Activated CD4-positive, alpha-beta memory T cell treated with anti-CD3 and anti-CD28 coated beads for 36 hours (primary cell): ENCODE results near the gene CYB561. TPM values are rescaled to one million over a fixed set of nuclear protein-coding genes. Genes with fewer than 3 reads are reported as not detected.
A peak's percentile ranks its signal among the peaks of the same experiment; 100 is the strongest.
"Not testable (repeated sequence)": the region's sequence is repeated elsewhere in the genome, so short reads cannot be mapped to it uniquely, and the experiment has no call there.

Source experiments
- CTCF ChIA-PET: fragments of 350-600 bp; sonication (Branson Sonifier 250); formaldehyde crosslinking; loops from one replicate; lab custom pipeline; 2021; ENCODE audit warnings: antibody characterized with exemption, inconsistent platforms; lab: Charles Lee
- POLR2A ChIA-PET: fragments of 350-600 bp; sonication (Branson Sonifier 250); formaldehyde crosslinking; loops from one replicate; lab custom pipeline; 2021; ENCODE audit warnings: antibody characterized with exemption; lab: Charles Lee
- DNase-seq: peaks from one replicate; pipeline ENCODE4 v3.0.0-alpha.2; 2020
- H3K27ac Mint-ChIP-seq: one replicate; pipeline ENCODE4 v1.8.0; 2021; ENCODE audit warnings: mixed read lengths
- H3K27me3 Mint-ChIP-seq: one replicate; pipeline ENCODE4 v1.8.0; 2021; ENCODE audit warnings: mixed read lengths
- H3K36me3 Mint-ChIP-seq: one replicate; pipeline ENCODE4 v1.8.0; 2021; ENCODE audit warnings: mixed read lengths
- H3K4me1 Mint-ChIP-seq: one replicate; pipeline ENCODE4 v1.8.0; 2021; ENCODE audit warnings: low read depth, mixed read lengths
- H3K4me3 Mint-ChIP-seq: one replicate; pipeline ENCODE4 v1.8.0; 2021; ENCODE audit warnings: mild to moderate bottlenecking, mixed read lengths
- H3K9me3 Mint-ChIP-seq: one replicate; pipeline ENCODE4 v1.8.0; 2021; ENCODE audit warnings: mixed read lengths
- intact Hi-C: fragments of 100-400 bp; cut with micrococcal nuclease; formaldehyde crosslinking; loops from one replicate; pipeline ENCODE4 v1.15.1; 2023
- total RNA-seq, 2 experiments: library from RNA; stranded (reverse); gene quantifications; one replicate each; pipeline ENCODE4 v1.2.3, GENCODE V29; 2021

The CYB561 gene
- total RNA-seq, 2 experiments from 2014 or later = 9.4 to 9.7 TPM

DNA sequence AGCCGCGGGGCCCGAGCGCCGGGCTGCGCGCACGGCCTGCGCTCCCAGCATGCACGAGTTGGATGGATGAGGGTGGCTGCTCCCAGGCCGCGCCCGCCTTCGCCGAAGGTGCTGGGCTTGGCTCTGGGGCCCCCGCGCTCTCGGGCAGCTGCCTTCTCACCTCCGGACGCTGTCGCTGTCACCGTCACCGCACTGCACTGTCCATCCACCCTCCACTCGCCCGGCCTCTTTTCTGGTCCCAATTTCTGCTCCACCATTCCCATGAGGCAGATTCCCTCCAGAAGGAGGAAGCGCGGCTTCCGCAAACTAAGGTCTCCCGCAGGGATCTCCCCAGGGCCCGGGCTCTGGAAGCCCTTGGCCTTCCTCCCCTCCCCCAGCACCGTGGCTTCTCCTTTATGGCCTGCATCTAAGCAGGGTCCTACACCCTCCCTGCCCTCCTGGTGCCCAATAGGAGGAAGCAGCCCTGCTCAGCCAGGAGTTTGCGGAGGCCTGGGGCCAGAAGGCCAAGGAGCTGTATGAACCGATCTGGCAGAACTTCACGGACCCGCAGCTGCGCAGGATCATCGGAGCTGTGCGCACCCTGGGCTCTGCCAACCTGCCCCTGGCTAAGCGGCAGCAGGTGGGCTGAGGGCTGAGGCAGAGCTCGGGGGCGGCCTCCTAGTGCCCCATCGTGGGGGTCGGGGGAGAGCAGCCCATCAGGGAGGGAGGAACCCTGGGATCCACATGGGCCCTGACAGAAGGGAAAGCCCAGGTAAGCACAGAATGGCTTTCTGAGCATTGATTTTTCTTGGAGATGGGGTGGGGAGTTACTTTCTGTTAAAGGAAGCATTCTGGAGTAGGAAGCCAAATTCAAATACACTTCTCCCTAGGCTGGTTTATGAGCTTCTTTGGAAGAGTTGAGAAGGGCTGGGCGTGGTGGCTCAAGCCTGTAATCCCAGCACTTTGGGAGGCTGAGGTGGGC is 31.7 kb upstream of the CYB561 start:
- Mint-ChIP-seq H3K27me3 (peaks cover 5% of the 10 kb centered on the region), H3K4me3 (peak overlapping the region; percentile 74), H3K9me3 (no peaks in the 10 kb centered on the region), H3K4me1 (peaks cover 15% of the 10 kb centered on the region), H3K27ac (no peak overlapping the region), H3K36me3 (no peaks in the 10 kb centered on the region)
- CTCF ChIA-PET = interaction anchor here (0.6 to 8.1 kb wide), 27 partner anchors 9 to 394 kb away, joined by 3 to 233 read pairs (median 9); partner anchors contain the start of genes CYB561 and MAP3K3
- intact Hi-C loops = loop anchor here (2.0 kb wide), 1 partner anchor 31 kb away; the partner anchor contains the start of gene CYB561
- DNase-seq = no peak
- POLR2A ChIA-PET = interaction anchor here (0.6 to 2.0 kb wide), 3 partner anchors 31 to 123 kb away, joined by 4 to 6 read pairs (median 6); partner anchors contain the start of gene TACO1

DNA sequence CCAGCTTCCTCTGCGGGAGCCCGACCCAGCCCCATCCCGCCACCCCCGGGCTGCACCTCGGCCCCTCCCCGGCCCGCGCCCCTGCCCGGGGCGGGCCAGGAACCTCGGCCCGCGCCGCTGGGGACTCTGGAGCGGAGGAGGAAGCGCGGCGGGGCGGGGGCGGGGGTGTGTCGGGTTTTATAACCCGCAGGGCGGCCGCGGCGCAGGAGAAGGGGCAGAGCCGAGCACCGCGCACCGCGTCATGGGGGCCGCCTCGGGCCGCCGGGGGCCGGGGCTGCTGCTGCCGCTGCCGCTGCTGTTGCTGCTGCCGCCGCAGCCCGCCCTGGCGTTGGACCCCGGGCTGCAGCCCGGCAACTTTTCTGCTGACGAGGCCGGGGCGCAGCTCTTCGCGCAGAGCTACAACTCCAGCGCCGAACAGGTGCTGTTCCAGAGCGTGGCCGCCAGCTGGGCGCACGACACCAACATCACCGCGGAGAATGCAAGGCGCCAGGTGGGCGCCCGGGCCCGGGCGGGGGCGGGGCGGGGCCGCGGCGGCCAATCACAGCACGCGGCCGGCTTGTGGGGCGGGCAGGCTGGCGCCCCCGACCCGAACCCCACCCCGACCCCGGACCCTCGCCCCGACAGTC is 30.9 kb upstream of the CYB561 start, which contains the start of gene ACE:
Gene ACE (plus strand): TSS at position 208 of the 626 bp plus-strand sequence. CDS start 34 bp downstream, at position 242.
- CTCF ChIA-PET = interaction anchor here (1.0 to 8.1 kb wide), 12 partner anchors 8 to 145 kb away, joined by 3 to 233 read pairs (median 12); partner anchors contain the start of genes CYB561 and MAP3K3
- H3K9me3 Mint-ChIP-seq = no peaks in the 10 kb centered on the region
- no peaks in the 10 kb centered on the region for H3K36me3 Mint-ChIP-seq
- peaks cover 15% of the 10 kb centered on the region for H3K4me1 Mint-ChIP-seq
- peaks cover 5% of the 10 kb centered on the region for H3K27me3 Mint-ChIP-seq
- intact Hi-C loops = no loop called here
- POLR2A ChIA-PET = interaction anchor here (0.9 kb wide), 1 partner anchor 51 kb away, joined by 3 read pairs; no protein-coding TSS in a partner anchor
- no peak within 1 kb of the TSS for H3K27ac Mint-ChIP-seq
- DNase-seq = peak; percentile 56
- H3K4me3 Mint-ChIP-seq = peak within 1 kb of the TSS; percentile 74

DNA sequence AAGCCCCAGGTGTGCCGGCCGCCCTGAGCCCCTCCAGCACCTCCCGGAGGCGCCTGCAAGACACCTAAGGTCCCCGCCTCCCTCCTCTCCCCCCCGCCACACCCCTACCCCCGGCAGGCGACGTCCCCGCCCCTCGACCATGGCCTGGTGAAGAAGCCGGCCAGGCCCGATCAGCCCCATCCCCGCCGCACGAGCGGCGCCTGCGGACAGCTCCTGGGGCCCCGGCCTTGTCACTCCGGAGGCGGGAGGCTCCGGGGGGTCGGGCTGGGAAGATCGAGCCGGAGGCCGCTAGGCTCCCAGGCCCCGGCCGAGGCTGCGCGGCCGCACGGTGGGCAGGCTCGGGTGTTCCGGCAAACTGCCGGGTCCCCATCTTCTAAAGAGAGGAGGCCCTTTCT is 30.4 kb upstream of the CYB561 start:
- peak overlapping the region; percentile 23 for H3K4me3 Mint-ChIP-seq
- intact Hi-C loops = no loop called here
- CTCF ChIA-PET = interaction anchor here (1.0 to 8.1 kb wide), 8 partner anchors 18 to 146 kb away, joined by 3 to 233 read pairs (median 12); partner anchors contain the start of genes CYB561 and MAP3K3
- POLR2A ChIA-PET = interaction anchor here (0.9 kb wide), 1 partner anchor 51 kb away, joined by 3 read pairs; no protein-coding TSS in a partner anchor
- no peak overlapping the region for H3K27ac Mint-ChIP-seq
- DNase-seq = peak; percentile 20
- H3K4me1 Mint-ChIP-seq = peaks cover 15% of the 10 kb centered on the region
- no peaks in the 10 kb centered on the region for H3K36me3 Mint-ChIP-seq
- H3K27me3 Mint-ChIP-seq = peaks cover 5% of the 10 kb centered on the region
- H3K9me3 Mint-ChIP-seq = no peaks in the 10 kb centered on the region

DNA sequence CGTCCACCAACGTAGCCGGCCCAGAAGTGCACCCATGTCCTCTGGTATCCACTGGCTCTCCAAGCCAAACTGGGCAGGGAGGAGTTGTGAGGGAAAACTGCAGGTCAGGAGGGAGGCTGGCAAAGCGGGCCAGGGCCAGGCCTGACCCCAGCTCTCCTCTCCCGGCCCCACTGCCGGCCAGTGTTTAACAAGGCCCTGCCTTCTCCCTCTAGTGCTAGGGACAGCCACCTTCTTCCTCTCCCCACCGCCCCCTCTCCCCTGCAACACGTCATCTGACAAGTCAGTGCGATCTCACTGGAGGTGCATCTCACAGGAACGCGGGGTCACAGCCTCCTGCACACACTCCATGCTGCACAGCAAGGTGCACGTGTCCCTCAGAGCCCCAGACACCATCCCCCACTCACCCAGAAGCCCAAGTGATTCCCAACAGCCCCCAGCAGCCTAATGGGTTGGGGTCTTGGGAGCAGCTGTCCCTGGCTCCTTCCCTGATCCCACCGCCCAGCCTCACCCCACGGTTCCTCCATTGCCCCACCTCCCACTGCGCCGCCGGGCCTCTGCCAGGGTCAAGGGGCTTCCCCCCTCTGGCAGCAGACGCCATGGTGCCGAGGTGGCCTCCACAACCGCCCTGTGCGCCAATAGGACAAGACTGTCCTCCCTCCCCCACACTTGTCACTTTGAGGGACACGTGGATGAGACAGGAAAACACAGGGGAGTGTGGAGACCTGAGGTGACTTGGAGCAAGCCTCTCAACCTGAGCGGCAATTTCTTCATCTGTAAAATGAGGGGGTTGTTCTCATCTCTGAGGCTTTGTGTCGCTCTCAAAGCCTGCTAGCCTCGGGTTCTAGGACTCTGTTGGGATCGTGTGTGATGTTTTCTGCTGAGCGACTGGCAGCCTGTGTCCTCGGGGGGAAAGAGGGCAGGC is 29.6 kb upstream of the CYB561 start:
- H3K9me3 Mint-ChIP-seq = no peaks in the 10 kb centered on the region
- H3K27me3 Mint-ChIP-seq = peaks cover 5% of the 10 kb centered on the region
- POLR2A ChIA-PET = interaction anchor here (0.9 kb wide), 1 partner anchor 50 kb away, joined by 3 read pairs; no protein-coding TSS in a partner anchor
- CTCF ChIA-PET = interaction anchor here (1.0 to 8.1 kb wide), 4 partner anchors 17 to 57 kb away, joined by 3 to 233 read pairs (median 7); partner anchors contain the start of gene CYB561
- H3K27ac Mint-ChIP-seq = no peak overlapping the region
- peak; percentile 16 for DNase-seq
- no peaks in the 10 kb centered on the region for H3K36me3 Mint-ChIP-seq
- H3K4me1 Mint-ChIP-seq = peaks cover 15% of the 10 kb centered on the region
- peak overlapping the region; percentile 23 for H3K4me3 Mint-ChIP-seq
- intact Hi-C loops = no loop called here

DNA sequence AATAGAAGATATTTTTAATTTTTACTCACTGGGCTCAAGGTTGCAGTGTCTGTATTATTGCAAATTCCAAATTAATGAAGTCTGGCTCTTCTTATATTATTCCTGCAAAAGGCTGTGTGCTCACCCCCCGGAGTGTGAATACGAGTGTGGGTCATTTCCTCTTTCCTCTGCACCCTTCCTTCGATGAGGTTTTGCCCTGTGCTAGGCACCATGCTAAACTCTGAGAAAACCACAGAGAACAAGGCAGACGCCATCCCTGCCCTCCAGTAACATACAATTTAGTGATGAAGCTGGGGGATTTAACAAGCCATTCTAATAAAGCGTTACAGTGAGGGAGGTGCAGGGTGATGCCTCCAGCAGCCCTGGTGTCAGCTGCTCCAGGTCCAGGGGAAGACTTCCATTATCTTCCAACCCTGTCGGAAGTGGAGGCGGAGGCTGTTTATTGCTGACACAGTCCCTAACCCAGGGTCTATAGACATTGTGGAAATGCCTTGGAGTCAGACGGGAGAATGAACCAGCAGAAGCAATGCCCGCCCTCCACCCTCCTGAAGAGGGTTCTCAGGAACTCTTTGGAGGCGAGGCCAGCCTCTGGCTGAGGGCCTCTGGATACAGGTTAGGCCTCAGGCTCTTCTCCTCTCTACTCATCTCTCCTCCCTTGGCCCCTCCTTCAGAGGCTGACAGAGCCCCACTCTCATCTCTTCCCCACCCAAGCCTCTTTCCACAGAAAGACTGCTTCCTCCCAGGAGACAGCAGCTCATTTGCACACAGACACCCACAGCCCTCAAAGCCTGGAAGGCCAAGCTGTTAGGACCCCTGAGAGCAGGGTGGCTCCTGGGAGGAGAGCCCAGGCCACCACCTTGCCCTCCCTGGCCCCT is 28.7 kb upstream of the CYB561 start:
- POLR2A ChIA-PET = no interaction called here
- no peak for DNase-seq
- Mint-ChIP-seq H3K27me3 (peaks cover 6% of the 10 kb centered on the region), H3K27ac (no peak overlapping the region), H3K9me3 (no peaks in the 10 kb centered on the region), H3K4me1 (peaks cover 15% of the 10 kb centered on the region), H3K36me3 (no peaks in the 10 kb centered on the region), H3K4me3 (no peak overlapping the region)
- intact Hi-C loops = no loop called here
- CTCF ChIA-PET = interaction anchor here (8.1 kb wide), 1 partner anchor 49 kb away, joined by 233 read pairs; no protein-coding TSS in a partner anchor

DNA sequence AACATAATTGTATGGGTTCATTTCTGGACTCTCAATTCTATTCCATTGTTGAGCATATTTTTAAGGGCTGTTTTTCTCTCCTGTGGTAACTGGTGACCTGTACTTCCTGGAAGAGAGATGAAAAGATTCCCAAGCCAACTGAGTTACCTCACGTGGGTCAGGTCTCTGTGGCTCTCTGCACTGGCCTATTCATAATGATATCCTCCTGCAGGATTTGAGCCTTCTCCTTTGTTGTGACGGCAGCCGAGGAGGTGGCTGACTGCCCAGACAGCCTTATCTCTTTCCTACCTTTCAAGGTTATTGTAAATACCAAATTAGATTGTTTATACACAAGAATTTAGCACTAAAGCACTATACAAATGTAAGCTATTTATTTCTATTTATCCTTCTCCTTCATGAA is 28.1 kb upstream of the CYB561 start:
- Mint-ChIP-seq H3K9me3 (no peaks in the 10 kb centered on the region), H3K27me3 (peaks cover 6% of the 10 kb centered on the region), H3K27ac (no peak overlapping the region), H3K4me3 (no peak overlapping the region), H3K4me1 (peaks cover 14% of the 10 kb centered on the region), H3K36me3 (no peaks in the 10 kb centered on the region)
- intact Hi-C loops = no loop called here
- ChIA-PET POLR2A (no interaction called here), CTCF (no interaction called here)
- DNase-seq = no peak

DNA sequence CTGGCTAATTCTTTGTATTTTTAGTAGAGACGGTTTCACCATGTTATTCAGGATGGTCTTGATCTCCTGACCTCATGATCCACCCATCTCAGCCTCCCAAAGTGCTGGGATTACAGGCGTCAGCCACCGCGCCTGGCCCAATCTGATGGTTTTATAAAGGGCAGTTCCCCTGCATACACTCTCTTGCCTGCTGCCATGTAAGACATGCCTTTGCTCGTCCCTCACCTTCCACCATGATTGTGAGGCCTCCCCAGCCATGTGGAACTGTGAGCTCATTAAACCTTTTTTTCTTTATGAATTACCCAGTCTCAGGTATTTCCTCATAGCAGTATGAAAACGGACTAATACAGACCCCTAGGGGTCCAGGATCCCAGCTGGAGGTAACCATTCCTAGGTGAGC is 22.0 kb upstream of the CYB561 start:
- not testable (repeated sequence) for H3K27me3 Mint-ChIP-seq

DNA sequence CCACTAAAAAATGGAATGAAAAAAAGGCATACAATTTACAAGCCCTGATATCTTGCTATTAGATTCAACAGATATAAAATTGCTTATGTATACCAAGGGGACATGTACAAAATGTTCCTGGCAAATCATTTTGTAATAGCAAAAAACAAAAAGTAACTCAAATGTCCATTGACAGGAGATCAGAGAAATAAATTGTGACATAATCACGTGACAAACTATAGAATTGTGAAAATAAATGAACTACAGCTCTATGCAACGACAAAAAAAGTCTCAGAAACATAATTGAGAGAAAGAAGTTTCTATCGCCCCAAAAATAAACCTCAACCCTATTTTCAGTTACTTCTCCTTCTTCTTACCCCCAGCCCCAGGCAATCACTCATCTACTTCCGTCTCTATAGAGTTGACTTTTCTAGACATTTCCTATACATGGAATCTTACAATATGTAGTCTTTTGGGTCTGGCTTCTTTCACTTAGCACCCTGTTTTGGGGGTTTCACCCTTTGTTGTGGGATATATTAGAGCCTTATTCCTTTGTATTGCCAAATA is 18.7 kb upstream of the CYB561 start:
- H3K9me3 Mint-ChIP-seq = no peaks in the 10 kb centered on the region
- no peaks in the 10 kb centered on the region for H3K36me3 Mint-ChIP-seq
- POLR2A ChIA-PET = no interaction called here
- H3K27me3 Mint-ChIP-seq = no peaks in the 10 kb centered on the region
- H3K4me3 Mint-ChIP-seq = no peak overlapping the region
- no peak overlapping the region for H3K27ac Mint-ChIP-seq
- H3K4me1 Mint-ChIP-seq = no peaks in the 10 kb centered on the region
- CTCF ChIA-PET = interaction anchor here (1.4 kb wide), 1 partner anchor 14 kb away, joined by 3 read pairs; no protein-coding TSS in a partner anchor
- intact Hi-C loops = no loop called here
- DNase-seq = no peak

More for the DNA sequence above, 22.0 kb upstream of the CYB561 start:
- H3K36me3 Mint-ChIP-seq, H3K27ac Mint-ChIP-seq, H3K4me1 Mint-ChIP-seq, POLR2A ChIA-PET, H3K9me3 Mint-ChIP-seq, DNase-seq, intact Hi-C loops, H3K4me3 Mint-ChIP-seq: not testable (repeated sequence)
- CTCF ChIA-PET = interaction anchor here (3.3 kb wide), 1 partner anchor 11 kb away, joined by 15 read pairs; no protein-coding TSS in a partner anchor

DNA sequence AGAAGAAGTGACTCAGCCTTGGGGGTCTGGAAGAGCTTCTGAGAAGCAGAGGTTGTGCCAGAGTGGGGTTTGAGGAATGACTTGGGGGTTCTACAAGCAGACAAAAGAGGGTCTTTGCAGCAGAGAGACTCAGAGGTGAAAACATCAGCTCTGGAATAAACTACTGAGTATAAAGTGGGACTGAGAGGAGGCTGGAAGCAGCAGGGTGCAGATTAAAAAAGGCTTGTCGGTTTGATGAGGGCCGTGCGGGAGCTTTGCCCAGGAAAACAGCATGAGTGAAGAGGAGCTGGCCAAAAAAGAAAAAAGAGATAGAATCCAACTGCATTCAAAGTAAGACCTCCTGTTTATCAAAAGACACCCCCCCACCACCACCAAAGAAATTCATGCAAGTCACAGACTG is 17.7 kb upstream of the CYB561 start:
- H3K27me3 Mint-ChIP-seq = no peaks in the 10 kb centered on the region
- H3K9me3 Mint-ChIP-seq = no peaks in the 10 kb centered on the region
- no peak for DNase-seq
- H3K4me1 Mint-ChIP-seq = no peaks in the 10 kb centered on the region
- no peak overlapping the region for H3K27ac Mint-ChIP-seq
- H3K36me3 Mint-ChIP-seq = no peaks in the 10 kb centered on the region
- ChIA-PET POLR2A (no interaction called here), CTCF (interaction anchor here (1.4 kb wide), 1 partner anchor 15 kb away, joined by 3 read pairs; no protein-coding TSS in a partner anchor)
- intact Hi-C loops = no loop called here
- H3K4me3 Mint-ChIP-seq = no peak overlapping the region

DNA sequence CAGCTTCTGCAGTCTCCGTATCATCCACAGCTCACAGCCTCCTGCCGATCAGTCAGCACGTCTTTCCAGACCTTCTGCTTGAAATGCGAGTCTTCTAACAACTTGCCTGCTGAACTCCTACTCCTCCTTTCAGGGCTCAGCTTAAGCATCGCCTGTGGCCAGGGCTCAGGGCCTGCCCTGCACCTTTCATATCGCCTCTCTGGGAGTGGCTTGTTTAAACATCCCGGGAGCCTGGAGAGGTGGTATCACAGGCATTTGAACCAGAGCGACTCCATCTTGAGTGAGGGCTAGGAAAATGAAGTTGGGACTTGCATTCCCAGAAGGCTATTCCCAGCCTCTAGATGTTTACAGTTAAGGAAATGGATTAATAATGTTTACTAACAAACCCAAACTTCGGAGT is 13.9 kb upstream of the CYB561 start:
- H3K36me3 Mint-ChIP-seq = no peaks in the 10 kb centered on the region
- POLR2A ChIA-PET = no interaction called here
- no peak overlapping the region for H3K27ac Mint-ChIP-seq
- CTCF ChIA-PET = interaction anchor here (1.2 to 1.3 kb wide), 2 partner anchors 19 to 34 kb away, joined by 3 to 4 read pairs; no protein-coding TSS in a partner anchor
- no peaks in the 10 kb centered on the region for H3K9me3 Mint-ChIP-seq
- H3K27me3 Mint-ChIP-seq = no peaks in the 10 kb centered on the region
- H3K4me3 Mint-ChIP-seq = no peak overlapping the region
- DNase-seq = no peak
- intact Hi-C loops = no loop called here
- H3K4me1 Mint-ChIP-seq = no peaks in the 10 kb centered on the region
